Activated CD8-positive, alpha-beta memory T cell treated with anti-CD3 and anti-CD28 coated beads, Interleukin-2, amount 10 ng/mL, durations not matched to agents 7 days and 5 days (primary cell): ENCODE data around the gene UBE2O. TPM values are rescaled to one million over a fixed set of nuclear protein-coding genes. Genes with fewer than 3 reads are reported as not detected.

ENCODE experiments used
- ATAC-seq: fragments of 150-1000 bp; cut with Tn5 transposase; one replicate; pipeline ENCODE4 v1.10.0; 2021; ENCODE audit warnings: moderate library complexity
- CTCF ChIA-PET: fragments of 350-600 bp; sonication (Branson Sonifier 250); formaldehyde crosslinking; loops from one replicate; lab custom pipeline; 2021; ENCODE audit warnings: antibody characterized with exemption; lab: Charles Lee
- DNase-seq: peaks from one replicate; pipeline ENCODE4 v3.0.0-alpha.2; 2020
- H3K27ac Mint-ChIP-seq: one replicate; pipeline ENCODE4 v1.8.0; 2021; ENCODE audit warnings: mild to moderate bottlenecking, mixed read lengths
- H3K27me3 Mint-ChIP-seq: one replicate; pipeline ENCODE4 v1.8.0; 2021; ENCODE audit warnings: mixed read lengths
- H3K36me3 Mint-ChIP-seq: one replicate; pipeline ENCODE4 v1.8.0; 2021; ENCODE audit warnings: mild to moderate bottlenecking, mixed read lengths
- H3K4me1 Mint-ChIP-seq: one replicate; pipeline ENCODE4 v1.8.0; 2021; ENCODE audit warnings: mixed read lengths
- H3K4me3 Mint-ChIP-seq: one replicate; pipeline ENCODE4 v1.8.0; 2021; ENCODE audit warnings: mild to moderate bottlenecking, moderate library complexity, mixed read lengths
- H3K9me3 Mint-ChIP-seq: one replicate; pipeline ENCODE4 v1.8.0; 2022; ENCODE audit warnings: low read depth, mixed read lengths
- total RNA-seq, 2 experiments: library from RNA; stranded (reverse); gene quantifications; one replicate each; pipeline ENCODE4 v1.2.3, GENCODE V29; 2021

The UBE2O gene
- total RNA-seq, 2 experiments from 2014 or later: 30.2 to 34.7 TPM

DNA sequence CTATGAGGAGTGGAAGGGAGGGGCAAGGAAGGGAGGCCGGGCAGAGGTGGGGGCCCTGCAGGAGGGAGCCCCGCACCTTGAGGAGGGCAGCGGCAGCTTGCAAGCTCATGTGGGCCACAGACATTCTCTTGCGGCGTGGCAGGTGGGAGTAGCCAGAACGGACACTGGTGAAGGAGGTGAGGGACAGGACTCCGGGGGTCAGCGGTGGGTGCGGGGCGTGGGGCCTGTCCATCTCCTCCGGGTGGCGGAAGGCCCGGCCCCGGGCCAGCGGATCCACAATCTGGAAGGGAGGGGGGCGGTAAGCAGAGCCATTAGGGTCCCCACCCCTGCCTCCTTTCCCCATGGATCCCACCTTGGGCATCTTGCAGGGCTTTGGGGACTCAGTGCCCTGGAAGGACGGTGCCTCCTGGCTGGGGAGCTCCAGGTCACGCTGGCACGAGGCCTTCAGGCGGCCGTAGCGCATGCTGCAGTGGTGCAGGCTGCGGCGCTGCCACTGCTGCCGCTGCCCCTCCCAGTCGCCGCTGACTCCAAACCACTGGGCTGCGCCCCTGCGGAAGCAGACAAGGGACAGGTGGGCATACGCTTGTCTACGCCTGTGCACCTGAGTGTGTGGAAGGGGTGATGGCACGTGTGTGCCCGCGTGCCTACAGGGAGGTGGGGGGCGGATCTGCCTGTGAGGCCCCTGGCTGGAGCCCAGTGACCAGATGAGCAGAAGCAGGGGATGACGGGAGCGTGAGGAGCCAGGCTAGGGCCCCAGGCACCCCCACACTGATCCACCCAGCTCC, 26.0 kb upstream of the UBE2O start:
- DNase-seq: no peak
- ATAC-seq: peak; percentile 18
- no peaks in the 10 kb centered on the region for H3K9me3 Mint-ChIP-seq
- peaks cover 3% of the 10 kb centered on the region for H3K36me3 Mint-ChIP-seq
- H3K4me3 Mint-ChIP-seq: no peak overlapping the region
- CTCF ChIA-PET: interaction anchor here (1.3 to 1.9 kb wide), 2 partner anchors 21 to 80 kb away, joined by 4 to 6 read pairs; no protein-coding TSS in a partner anchor
- H3K4me1 Mint-ChIP-seq: peaks cover 16% of the 10 kb centered on the region
- H3K27ac Mint-ChIP-seq: no peak overlapping the region
- no peaks in the 10 kb centered on the region for H3K27me3 Mint-ChIP-seq

DNA sequence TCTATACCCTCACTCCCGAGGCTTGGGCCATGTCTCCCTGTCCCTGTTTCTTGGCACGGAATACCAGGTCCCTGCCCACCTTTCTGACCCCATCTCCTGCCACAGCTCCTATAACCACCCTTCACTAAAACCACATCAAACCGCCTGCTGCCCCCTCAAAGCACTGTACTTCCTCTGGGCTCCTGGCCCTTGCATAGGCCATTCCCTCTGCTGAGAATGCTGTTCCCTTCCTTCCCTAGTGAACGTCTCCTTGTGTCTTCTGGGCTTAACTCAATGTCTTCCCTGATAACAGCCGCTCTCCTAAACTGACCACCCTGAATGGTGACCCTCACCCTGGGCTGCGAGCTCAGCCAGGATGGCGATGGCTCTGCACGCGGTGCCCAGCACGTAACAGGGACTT, 25.1 kb upstream of the UBE2O start:
- Mint-ChIP-seq H3K27ac (no peak overlapping the region), H3K4me3 (no peak overlapping the region), H3K4me1 (peaks cover 16% of the 10 kb centered on the region), H3K36me3 (peaks cover 3% of the 10 kb centered on the region), H3K9me3 (no peaks in the 10 kb centered on the region), H3K27me3 (no peaks in the 10 kb centered on the region)
- CTCF ChIA-PET: interaction anchor here (0.9 to 1.9 kb wide), 3 partner anchors 20 to 146 kb away, joined by 4 to 6 read pairs (median 4); no protein-coding TSS in a partner anchor
- ATAC-seq (no peak), DNase-seq (no peak)

DNA sequence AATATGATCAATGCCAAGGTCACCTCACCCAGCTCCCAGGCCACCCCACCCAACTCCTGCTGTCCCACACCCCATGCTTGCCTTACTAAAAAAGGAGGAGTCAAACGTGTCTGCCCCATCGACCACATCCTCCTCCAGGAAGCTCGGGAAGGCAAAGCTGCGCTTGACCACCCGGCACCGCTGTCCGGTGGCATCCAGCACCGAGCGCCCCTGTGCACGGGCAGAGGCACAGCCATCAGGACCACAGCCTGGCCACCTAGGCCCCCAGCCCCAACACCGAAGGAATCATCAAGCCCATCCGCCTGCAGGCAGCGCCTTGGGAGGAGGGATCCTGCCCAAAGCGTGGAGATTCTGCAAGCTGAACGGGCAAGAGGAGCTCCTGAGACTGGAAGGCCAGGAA, 24.6 kb upstream of the UBE2O start:
- Mint-ChIP-seq H3K27ac (no peak overlapping the region), H3K4me1 (peaks cover 16% of the 10 kb centered on the region), H3K36me3 (peaks cover 3% of the 10 kb centered on the region), H3K27me3 (no peaks in the 10 kb centered on the region), H3K4me3 (no peak overlapping the region), H3K9me3 (no peaks in the 10 kb centered on the region)
- CTCF ChIA-PET: interaction anchor here (0.9 to 3.5 kb wide), 5 partner anchors 15 to 147 kb away, joined by 3 to 14 read pairs (median 4); no protein-coding TSS in a partner anchor
- DNase-seq: no peak
- ATAC-seq: no peak

DNA sequence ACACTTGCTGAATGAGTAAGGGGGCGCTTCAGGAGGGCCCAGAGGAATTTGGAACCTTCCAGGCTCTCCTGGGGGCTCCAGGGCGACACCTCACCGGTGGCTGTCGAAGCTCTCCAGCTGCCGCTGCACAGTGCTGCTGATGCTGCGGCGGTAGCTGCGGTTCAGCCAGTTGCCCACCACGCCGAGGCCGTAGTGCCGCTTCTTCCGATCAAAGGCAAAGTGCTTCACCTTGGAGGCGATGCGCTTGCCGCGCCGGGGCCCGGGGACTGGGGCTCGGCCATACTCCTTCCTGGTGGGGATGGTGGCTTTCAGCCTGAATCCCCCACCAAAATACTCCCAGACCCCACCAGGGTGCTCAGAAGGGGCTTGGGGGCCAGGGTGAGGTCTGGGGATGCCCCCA, 23.8 kb upstream of the UBE2O start:
- Mint-ChIP-seq H3K27ac (no peak overlapping the region), H3K9me3 (no peaks in the 10 kb centered on the region), H3K4me3 (no peak overlapping the region), H3K27me3 (no peaks in the 10 kb centered on the region), H3K36me3 (no peaks in the 10 kb centered on the region), H3K4me1 (peaks cover 12% of the 10 kb centered on the region)
- CTCF ChIA-PET: interaction anchor here (1.4 to 3.5 kb wide), 3 partner anchors 10 to 68 kb away, joined by 3 to 14 read pairs (median 7); no protein-coding TSS in a partner anchor
- DNase-seq (no peak), ATAC-seq (no peak)

DNA sequence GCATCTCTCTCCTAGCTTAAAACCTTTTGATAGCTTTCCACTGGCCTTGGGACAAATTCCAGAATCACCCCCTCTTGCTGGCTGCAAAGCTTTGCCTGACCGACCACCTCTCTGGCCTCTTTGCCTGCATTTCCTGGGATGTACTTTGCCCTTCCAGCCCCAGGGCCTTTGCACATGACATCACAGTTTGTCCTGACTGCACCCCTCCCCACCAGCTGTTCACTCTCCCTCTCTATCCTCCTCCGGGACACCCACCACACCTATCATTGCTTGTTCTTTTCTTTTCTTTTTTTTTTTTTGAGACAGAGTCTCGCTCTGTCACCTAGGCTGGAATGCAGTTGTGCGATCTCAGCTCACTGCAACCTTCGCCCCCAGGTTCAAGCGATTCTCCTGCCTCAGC, 22.4 kb upstream of the UBE2O start:
- ATAC-seq (no peak), DNase-seq (no peak)
- Mint-ChIP-seq H3K36me3 (peaks cover 3% of the 10 kb centered on the region), H3K9me3 (no peaks in the 10 kb centered on the region), H3K27ac (no peak overlapping the region), H3K4me3 (no peak overlapping the region), H3K4me1 (no peaks in the 10 kb centered on the region), H3K27me3 (no peaks in the 10 kb centered on the region)
- CTCF ChIA-PET: interaction anchor here (2.0 to 3.5 kb wide), 2 partner anchors 9 to 17 kb away, joined by 7 to 14 read pairs; no protein-coding TSS in a partner anchor

DNA sequence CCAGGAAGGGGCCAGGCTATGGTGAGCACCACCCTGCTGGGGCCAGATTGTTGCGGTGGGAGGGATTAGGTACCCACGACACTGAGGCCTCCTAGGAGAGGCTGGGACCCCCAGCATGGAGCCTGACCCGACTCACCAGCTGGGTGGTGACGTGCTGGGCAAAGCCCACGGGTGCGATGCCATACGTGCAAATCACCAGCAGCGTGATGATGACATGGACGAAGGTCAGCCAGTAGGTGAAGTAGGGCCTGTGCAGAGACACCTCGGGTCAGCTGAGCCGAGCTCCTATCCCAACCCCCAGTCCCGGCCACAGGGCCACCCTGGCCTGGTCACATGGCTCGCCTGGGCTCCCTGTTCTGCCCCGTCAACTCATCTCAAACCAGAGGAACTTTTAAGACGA, 21.9 kb upstream of the UBE2O start:
- Mint-ChIP-seq H3K27ac (no peak overlapping the region), H3K4me3 (no peak overlapping the region), H3K9me3 (no peaks in the 10 kb centered on the region), H3K4me1 (no peaks in the 10 kb centered on the region), H3K36me3 (peaks cover 3% of the 10 kb centered on the region), H3K27me3 (no peaks in the 10 kb centered on the region)
- no peak for DNase-seq
- no peak for ATAC-seq
- CTCF ChIA-PET: interaction anchor here (2.0 to 3.5 kb wide), 2 partner anchors 8 to 18 kb away, joined by 7 to 14 read pairs; no protein-coding TSS in a partner anchor

DNA sequence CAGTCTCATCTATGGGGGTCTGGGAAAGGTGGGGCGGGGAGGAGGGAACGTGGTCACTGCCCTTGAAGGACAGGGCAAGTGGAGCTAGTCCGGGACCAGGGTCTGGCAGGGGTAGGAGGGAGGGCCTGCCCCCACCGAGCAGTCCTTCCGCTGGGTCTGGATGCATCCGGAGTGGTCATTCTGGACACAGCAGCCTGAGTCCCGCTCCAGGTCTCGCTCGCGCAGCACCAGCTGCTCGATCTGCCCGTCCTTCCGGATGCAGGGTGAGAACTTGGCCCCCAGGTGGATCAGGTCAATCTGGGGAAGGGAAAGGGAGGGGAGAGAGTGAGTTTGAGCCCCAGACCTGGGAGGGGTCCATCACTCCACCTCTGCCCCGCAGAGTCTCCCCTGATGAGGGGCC, 21.3 kb upstream of the UBE2O start:
- ATAC-seq: no peak
- no peaks in the 10 kb centered on the region for H3K9me3 Mint-ChIP-seq
- H3K4me1 Mint-ChIP-seq: no peaks in the 10 kb centered on the region
- H3K36me3 Mint-ChIP-seq: peaks cover 3% of the 10 kb centered on the region
- H3K27ac Mint-ChIP-seq: no peak overlapping the region
- CTCF ChIA-PET: interaction anchor here (3.5 kb wide), 1 partner anchor 18 kb away, joined by 14 read pairs; no protein-coding TSS in a partner anchor
- no peaks in the 10 kb centered on the region for H3K27me3 Mint-ChIP-seq
- DNase-seq: no peak
- no peak overlapping the region for H3K4me3 Mint-ChIP-seq

DNA sequence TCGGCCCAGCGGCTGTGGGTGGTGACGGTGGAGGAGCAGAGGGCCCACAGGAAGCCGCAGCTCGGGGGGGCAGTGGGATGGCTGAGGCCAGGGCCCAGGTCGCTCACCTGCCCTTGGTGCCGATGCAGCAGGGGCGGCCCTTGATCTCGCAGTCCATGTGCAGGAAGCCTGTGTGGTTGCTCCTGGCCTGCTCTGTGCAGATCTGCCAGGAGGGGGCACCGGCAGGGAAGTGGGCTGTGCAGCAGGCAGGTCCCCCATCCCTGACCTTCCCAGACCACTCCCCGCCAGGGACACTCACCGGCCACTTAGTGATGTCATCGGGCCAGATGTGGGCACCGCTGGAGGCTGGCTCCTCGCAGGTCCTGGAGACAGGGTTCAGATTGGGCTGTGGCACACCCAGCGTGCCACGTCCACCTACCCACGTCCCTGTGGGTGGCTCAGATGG, 20.6 kb upstream of the UBE2O start:
- no peak overlapping the region for H3K4me3 Mint-ChIP-seq
- H3K4me1 Mint-ChIP-seq: no peaks in the 10 kb centered on the region
- CTCF ChIA-PET: no interaction called here
- H3K9me3 Mint-ChIP-seq: no peaks in the 10 kb centered on the region
- H3K27me3 Mint-ChIP-seq: no peaks in the 10 kb centered on the region
- DNase-seq (no peak), ATAC-seq (peak; percentile 24)
- peaks cover 3% of the 10 kb centered on the region for H3K36me3 Mint-ChIP-seq
- H3K27ac Mint-ChIP-seq: peak overlapping the region; percentile 62

DNA sequence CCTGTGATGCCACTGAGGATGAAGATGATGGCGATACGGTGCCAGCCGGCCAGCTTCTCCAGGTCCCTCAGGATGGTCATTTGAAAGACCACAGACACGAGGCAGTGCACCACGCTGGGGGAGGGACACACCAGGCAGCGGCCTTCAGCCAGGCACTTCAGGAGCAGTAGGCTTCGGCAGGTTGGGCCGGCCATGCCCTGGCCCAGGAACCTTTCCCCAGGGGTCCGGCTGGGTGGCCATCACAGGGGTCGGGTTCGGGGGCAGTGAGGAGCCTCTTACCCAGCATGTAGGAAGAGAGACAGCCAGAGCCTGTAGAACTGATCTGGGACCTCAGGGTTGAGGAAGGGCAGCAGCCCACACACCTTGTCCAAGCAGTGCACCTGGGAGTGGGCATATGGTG, 19.8 kb upstream of the UBE2O start:
- H3K36me3 Mint-ChIP-seq: peaks cover 3% of the 10 kb centered on the region
- ATAC-seq (no peak), DNase-seq (no peak)
- no peak overlapping the region for H3K27ac Mint-ChIP-seq
- no peaks in the 10 kb centered on the region for H3K27me3 Mint-ChIP-seq
- no peak overlapping the region for H3K4me3 Mint-ChIP-seq
- CTCF ChIA-PET: no interaction called here
- H3K4me1 Mint-ChIP-seq: no peaks in the 10 kb centered on the region
- no peaks in the 10 kb centered on the region for H3K9me3 Mint-ChIP-seq

DNA sequence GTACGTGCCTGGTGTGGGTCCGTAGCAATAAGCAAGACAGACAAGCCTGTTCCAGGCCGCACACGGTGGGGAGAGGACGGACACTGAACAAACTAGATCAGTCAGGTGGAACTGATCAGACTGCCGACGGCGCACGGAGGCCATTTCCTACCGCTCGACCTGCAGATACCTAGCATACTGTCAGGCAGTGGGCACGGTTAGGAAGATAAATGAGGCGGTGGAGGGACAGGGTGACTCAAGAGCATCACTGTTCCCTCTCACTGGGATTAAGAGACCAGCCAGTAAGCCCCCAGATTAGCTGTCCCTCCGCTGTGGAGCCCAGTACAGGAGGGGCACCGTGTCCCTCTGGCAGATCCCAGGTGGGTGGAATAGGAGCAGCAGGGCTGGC, 19.3 kb upstream of the UBE2O start:
- no peak for ATAC-seq
- Mint-ChIP-seq H3K27ac (no peak overlapping the region), H3K4me3 (no peak overlapping the region), H3K27me3 (no peaks in the 10 kb centered on the region), H3K9me3 (no peaks in the 10 kb centered on the region), H3K4me1 (no peaks in the 10 kb centered on the region), H3K36me3 (peaks cover 3% of the 10 kb centered on the region)
- CTCF ChIA-PET: no interaction called here
- no peak for DNase-seq

DNA sequence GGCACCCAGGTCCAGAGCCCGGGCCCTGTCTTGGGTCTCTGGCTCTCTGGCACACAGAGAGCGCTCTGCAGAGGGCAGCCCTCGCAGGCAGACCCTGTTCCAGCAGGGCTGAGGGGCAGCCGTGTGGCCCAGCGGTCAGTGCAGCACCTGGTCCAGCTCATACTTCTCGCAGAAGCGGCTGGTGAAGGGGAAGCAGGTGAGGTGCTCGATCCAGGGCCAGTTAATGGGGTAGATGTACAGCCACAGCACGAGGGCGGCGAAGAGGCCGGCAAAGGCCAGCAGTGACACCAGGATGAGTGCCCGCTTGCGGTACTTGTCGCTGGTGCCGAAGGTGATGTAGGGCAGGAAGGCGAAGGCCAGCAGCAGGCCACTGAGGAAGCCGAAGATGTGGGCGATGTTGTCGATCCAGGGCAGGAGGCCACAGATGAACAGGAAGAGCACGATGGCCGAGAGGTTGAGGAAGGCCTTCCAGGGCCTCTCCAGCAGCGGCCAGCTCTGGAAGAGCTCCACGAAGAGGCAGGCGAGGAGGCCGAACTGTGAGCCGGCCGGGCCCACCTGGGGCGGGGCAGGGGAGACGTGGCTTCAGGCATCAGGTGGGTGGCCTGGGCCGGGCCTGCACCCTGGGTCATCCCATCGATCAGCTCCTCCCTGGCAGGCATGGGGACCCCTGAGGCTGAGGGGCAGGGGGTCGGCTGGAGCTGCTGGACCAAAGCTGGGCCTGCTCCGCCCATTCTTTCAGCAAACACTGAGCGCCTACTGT, 18.7 kb upstream of the UBE2O start:
- H3K27me3 Mint-ChIP-seq: no peaks in the 10 kb centered on the region
- no peaks in the 10 kb centered on the region for H3K9me3 Mint-ChIP-seq
- DNase-seq (no peak), ATAC-seq (no peak)
- CTCF ChIA-PET: no interaction called here
- peaks cover 3% of the 10 kb centered on the region for H3K36me3 Mint-ChIP-seq
- no peak overlapping the region for H3K27ac Mint-ChIP-seq
- H3K4me3 Mint-ChIP-seq: no peak overlapping the region
- no peaks in the 10 kb centered on the region for H3K4me1 Mint-ChIP-seq

DNA sequence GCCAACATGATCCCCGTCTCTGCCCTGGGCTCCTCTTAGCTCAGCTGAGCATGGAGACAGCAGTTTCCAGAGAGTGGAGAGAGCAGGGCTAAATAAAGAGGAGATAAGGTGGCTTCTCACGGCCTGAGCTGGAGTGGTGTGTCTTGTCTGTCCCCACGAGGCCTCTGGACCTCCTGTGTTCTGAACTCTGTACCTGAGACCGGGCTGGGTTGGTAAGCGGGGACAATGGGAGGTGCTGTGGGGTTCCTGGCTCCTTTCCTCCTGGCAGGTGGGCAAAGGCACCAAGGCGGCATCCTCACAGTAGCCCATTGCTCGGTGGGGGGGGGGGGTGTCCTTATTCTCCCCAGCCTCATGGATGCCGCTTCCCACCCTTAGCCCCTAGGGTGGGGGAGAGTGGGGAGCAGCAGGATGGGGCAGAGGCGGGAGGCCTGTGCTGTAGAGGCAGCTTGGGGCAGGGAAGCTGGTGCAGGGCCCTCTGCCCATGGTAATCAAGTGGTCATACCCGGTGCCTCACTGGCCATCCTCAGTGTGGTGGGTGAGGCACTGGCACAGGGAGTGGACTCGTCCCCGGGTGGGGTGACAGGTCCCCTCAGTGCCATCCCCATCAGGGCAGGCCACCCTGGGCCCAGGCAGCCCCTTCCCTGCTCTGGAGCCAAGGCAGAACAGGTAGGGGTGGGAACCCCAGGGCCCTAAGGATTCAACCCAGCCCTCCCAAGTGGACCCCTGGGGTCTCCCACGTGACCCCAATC, 17.2 kb upstream of the UBE2O start:
- no peak for DNase-seq
- ATAC-seq: no peak
- Mint-ChIP-seq H3K4me3 (no peak overlapping the region), H3K27ac (no peak overlapping the region), H3K27me3 (no peaks in the 10 kb centered on the region), H3K36me3 (peaks cover 3% of the 10 kb centered on the region), H3K4me1 (peaks cover 4% of the 10 kb centered on the region), H3K9me3 (no peaks in the 10 kb centered on the region)
- CTCF ChIA-PET: interaction anchor here (6.5 kb wide), 1 partner anchor 35 kb away, joined by 192 read pairs; the partner anchor contains the start of gene RHBDF2
